GM19023 (cell line): ENCODE results near the gene RABL6.
"Not testable (repeated sequence)": the region's sequence is repeated elsewhere in the genome, so short reads cannot be mapped to it uniquely, and the experiment has no call there.

Source experiments
- ATAC-seq: cut with Tn5 transposase; IDR thresholded peaks from one replicate; pipeline ENCODE4 v1.9.1; 2021; ENCODE audit warnings: mild to moderate bottlenecking, moderate library complexity; ENCODE audit not compliant: unreplicated experiment

Gene RABL6

DNA sequence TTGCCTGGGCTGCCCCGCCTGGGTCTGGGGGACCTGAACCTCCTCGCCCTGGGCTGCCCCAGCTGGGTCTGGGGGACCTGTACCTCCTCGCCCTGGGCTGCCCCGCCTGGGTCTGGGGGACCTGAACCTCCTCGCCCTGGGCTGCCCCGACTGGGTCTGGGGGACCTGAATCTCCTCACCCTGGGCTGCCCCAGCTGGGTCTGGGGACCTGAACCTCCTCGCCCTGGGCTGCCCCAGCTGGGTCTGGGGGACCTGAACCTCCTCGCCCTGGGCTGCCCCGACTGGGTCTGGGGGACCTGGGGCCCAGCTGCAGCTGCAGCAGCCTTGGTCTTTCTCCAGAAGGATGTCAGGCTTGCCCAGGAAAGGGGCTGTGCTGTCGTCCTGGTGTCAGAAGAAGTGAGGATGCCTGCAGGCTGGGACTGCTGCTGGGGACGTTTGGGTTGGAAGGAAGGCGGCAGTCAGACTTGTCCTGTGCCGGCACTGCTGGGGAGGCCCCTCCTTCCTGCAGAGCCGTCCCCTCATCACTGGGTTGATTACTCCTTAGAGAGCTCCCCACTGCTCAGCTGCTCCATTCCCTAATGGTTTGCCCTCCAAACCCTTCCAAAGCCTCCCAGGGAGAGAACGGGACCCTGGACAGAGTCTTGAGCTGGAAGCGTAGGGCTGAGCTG lies 25.8 kb downstream of the RABL6 start:
- ATAC-seq, result not testable (repeated sequence)

GRCh38 chr9:136835162-136835931 lies 27.6 kb downstream of the RABL6 start:
- no peak for ATAC-seq

DNA sequence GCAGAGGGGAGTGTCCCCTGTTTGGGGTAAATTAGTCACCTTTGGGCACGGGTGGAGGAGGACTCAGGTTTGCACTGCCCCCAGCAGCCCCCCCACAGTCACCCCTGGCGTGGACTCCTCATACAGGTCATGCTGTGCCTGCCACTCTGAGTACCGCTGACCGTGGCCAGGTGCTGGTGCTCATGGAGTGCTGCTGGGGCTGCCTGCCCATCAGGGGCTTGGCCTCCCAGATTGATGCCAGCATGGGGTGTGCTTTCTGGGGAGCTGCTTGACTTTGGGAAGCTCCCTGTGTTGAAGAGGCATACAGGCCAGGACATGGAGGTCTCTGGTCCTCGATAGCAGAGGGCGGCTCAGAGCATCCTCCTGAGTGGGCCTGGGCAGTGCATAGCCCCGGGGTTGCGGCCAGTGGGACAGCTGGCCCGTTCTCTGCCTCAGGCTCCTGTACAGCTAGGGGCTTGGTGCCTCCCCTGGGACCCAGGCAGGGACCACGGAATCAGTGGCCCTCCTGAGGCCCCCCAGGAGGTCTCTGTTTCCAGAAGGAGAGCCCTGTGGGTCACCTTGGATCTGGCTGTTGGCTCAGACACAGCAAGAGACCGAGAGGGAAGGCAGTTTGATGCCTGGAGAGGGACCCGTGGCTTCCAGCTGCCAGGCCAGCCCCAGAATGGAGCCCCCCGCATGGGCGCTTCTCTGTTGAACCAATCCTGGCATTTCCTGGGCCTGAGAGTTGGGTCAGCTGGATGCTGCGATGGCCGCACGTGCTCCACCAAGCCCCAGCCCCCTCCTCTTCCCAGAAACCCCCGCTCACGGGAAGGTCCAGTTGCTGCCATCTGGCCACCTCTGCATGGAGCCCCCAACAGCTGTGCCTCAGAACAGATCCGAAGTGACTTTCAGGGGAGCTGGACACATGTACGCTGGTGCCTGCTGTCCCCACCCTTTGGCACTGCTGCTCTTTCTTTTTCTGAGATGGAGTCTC lies 28.5 kb downstream of the RABL6 start:
- ATAC-seq, result no peak

GRCh38 chr9:136837146-136837855 lies 29.6 kb downstream of the RABL6 start:
- no peak for ATAC-seq

GRCh38 chr9:136837856-136838277 lies 30.1 kb downstream of the RABL6 start:
- not testable (repeated sequence) for ATAC-seq

- no peak for ATAC-seq
Measured at GRCh38 chr9:136838314-136839228, 30.8 kb downstream of the RABL6 start.

DNA sequence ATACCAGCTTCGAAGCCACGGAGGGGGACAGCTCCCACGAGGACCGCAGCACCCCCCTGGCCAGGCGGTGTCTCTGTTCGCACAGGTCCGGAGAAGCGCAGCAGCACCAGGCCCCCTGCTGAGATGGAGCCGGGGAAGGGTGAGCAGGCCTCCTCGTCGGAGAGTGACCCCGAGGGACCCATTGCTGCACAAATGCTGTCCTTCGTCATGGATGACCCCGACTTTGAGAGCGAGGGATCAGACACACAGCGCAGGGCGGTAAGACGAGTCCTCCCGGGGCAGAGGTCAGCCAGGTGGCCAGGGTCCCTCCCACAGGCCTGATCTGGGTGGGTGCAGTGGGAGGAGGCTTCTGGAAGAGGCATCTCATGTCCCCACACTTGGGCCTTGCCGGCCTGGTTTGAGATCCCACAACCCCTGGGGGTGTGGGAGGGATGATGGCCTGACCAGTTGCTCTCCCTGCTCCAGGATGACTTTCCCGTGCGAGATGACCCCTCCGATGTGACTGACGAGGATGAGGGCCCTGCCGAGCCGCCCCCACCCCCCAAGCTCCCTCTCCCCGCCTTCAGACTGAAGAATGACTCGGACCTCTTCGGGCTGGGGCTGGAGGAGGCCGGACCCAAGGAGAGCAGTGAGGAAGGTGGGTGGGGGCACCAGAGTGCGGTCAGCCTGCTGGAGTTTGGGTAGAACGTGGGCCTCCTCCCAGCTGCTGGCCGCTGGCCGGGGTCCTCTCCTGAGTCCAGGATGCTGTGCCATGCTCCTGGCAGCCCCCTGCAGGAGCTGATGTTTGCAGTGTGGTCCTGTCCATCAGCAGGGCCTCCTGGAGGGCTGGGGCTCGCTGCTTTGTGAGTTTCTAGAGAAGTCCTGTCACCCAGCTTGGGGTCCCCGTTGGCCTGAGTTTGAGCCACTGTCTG lies 31.7 kb downstream of the RABL6 start:
- ATAC-seq, result no peak

- no peak for ATAC-seq
Measured at GRCh38 chr9:136840140-136840876, 32.6 kb downstream of the RABL6 start.

DNA sequence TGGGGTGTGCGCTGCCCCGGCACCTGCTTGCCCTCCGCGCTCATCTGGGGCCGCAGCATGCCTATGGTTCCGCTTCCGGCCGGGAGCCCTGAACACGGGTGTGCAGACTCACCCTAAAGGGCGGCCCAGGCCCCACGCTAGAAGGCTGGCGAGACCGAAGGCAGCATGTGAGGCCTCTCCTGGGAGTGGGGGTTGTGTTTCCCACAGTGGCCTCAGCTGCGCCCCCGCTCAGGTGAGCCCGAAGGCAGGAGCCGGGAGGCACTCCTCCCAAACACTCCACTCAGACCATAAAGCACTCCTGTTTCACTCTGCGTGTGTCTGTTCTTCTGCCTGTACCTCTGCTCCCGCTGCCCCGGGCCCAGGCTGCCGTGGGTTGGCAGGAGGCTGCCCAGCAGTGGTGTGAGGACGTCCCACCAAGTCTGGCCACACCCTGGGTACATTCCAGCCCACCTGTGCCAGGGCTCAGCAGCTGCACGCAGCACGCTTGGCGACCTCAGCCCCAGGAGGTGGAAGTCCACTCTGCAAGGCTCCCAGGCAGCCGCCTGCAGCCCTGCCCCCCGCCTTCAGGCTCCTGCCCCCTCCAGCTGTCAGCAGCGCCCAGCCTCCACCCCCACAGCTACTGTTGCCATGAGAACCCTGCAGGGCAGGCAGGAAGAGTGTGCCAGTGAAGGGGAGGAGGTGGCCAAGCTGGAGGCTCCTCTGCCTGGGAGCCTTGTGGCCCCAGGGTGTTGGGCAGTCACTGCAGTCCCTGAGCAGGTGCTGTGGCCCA lies 33.3 kb downstream of the RABL6 start:
- no peak for ATAC-seq

DNA sequence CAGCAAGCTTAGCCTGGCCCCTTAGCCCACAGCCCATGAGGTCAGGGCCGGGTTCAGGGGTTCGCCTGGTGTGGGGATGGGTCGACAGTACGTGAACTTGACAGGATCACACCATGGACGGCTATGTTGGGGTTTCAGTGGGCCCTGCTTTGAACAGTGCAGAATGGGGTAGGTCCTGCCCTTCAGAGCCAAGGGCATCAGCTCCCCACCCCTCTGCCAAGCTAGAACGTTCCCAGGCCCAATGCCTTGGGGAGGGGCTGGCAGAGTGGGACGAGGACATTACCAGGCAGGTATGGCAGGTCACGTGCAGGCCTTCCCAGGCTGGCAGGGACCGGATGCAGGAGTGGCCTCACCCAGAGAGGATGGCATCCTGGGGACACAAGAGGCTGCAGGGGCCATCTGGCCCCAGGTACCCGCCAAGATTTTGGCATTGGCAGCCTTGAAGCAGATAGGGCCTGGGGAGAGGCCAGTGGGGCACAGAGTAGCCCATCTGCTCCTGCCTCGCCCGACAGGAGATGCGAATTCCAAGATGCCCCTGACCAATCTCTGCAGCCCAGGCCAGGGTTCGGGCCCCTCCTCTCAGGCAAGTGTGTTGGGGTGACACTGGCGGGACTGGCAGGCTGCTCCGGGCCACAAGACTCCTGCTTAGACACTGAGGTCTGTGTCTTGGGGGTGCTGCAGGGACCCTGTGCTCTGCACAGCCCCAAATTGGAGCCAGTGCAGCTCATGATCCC lies 34.1 kb downstream of the RABL6 start:
- not testable (repeated sequence) for ATAC-seq

- peak; percentile 75 for ATAC-seq
Measured at GRCh38 chr9:136842380-136842948, 34.7 kb downstream of the RABL6 start, which contains the start of gene AJM1. Gene AJM1 (plus strand): TSS chr9:136842478. CDS start chr9:136844415, 1,937 bp downstream.

GRCh38 chr9:136843159-136843800 lies 35.5 kb downstream of the RABL6 start:
- ATAC-seq, result not testable (repeated sequence)

DNA sequence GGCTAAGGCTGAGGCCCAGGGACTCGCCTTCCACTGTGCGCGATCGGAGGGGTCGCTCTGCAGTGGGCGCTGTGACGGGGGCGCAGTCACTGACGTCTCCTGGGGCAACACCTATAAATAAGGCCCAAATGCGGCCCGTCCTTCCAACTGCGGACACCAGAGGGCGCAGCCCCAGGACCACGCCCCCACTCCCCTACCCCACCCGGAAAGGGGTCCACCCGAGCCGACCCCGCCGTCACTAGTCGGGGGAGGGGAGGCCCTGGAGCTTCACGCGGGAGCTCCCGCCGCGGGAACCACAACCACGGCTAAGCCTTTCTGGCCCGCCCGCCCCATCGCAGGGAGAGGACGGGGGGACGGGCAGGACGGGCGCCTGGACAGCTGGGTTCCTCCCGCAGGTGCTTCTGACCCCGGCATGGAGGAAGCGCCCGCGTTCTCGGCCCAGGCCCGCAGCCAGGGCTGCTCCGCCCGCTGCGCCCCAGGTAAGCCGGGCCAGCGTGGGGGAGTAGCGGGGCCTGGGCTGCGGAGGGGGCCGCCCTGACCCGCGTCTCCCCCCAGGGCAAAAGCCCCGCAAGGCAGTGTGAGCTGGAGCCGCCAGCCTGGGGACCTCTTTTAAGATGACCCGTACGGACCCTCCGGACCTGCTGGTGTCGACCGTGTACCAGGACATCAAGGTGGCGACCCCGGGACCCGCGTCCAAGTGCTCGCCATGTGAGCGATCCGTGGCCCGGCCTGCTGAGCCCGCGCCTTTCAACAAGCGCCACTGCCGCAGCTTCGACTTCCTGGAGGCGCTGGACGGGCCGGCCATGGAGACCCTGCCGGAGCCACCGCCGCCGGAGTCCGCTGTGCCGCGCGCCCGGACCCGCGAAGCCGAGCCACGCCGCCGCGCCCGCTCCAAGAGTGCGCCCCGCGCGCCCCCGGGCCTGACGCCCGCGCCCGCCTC lies 36.3 kb downstream of the RABL6 start:
- ATAC-seq, result not testable (repeated sequence)

DNA sequence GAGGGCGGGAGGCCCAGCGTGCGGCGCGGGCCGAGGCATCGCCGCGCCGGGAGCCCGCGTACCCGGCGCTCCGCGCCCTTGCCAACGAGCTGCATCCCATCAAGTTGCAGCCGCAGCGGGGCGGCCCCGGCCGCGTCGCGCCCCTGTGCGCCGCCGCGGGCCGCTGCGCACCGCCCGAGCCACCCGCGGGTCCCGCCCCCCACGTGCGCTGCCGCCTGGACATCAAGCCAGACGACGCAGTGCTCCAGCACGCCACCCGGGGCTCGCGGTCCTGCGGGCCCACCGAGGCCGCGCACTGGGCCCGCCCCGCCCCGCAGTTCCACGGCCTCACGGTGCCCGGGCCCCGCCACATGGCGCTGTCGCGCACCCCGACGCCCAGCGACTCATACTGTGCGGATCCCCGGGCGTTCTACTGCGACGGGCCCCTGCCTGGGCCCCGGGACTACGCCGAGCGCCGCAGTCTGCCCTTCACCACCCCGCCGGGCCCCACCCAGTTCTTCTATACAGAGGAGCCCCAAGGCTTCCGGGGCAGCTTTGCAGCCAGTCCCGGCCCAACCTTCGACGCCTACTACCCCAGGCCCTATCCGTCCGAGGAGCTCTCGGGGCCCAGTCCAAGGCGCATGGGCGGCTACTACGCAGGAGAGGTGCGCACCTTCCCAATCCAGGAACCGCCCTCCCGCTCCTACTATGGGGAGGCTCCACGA lies 37.2 kb downstream of the RABL6 start:
- ATAC-seq, result no peak
